D721Med (cell line): ENCODE results near the gene BTBD17.

Experiments
- DNase-seq: peaks from one replicate; pipeline ENCODE4 v3.0.0; 2011; ENCODE audit warnings: low spot score; ENCODE audit not compliant: insufficient read length
- FAIRE-seq: peaks from 2 replicates; lab custom pipeline; 2011; peaks lifted over from hg19 to GRCh38; lab: Jason Lieb, UNC
- TF ChIP-seq, protein P1 (sequence below): IDR thresholded peaks from 2 replicates; pipeline ENCODE4 v1.5.1; 2012; ENCODE audit warnings: mild to moderate bottlenecking, control low read depth; ENCODE audit not compliant: insufficient read depth; ENCODE audit errors: missing control alignments

Gene BTBD17

DNA sequence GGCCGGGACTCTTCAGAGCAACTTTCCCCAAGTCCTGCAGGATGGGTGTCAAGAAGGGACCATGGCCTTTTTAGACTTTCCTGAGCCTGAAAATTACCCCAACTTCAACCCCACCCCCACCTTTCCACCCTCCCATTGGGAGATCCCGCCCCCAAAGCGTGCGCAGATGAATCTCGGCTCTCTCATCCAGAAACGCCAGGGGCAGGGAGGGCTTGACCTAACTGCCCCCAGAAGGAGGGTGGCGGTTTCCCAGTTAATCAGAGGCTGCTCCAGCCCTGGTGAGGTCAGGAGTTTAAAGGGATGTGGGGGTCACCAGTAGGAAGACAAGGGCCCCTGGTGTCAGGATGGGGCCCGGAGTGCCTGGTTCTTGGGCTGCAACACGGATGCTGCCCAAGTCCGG is 35.2 kb downstream of the BTBD17 start:
- FAIRE-seq = no peak

DNA sequence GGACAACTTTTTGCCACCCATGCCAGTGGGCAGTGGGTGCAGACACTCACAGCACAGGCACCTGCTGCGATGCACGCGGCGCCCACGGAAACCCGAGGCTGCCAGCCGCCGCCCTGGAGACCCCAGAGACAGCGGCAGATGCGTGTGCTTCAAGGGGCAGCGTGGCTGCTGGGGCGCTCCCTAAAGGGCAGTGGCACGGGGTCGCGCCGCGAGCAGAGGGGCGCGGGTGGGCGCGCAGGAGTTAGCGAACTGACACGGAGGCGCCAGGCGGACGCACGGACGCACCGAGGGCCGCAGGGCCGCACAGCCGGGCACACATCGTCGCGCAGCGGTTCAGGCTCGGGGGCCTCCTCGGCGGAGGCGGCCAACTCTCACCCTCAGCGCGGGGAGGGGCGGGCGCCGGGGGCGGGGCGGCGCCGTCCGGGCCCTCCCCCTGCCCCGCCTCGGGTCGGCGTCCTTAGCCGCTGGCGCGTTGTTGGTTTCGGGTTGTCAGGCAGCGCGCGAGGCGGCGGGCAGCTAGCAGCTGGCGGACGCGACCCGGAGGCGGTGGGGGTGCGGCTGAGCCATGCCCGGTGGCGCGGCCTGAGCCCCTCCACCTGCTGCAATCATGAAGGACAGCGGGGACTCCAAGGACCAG is 35.8 kb downstream of the BTBD17 start, which contains the start of gene KIF19:
Gene KIF19 (plus strand): TSS at position 484 of the 637 bp plus-strand sequence. CDS start 124 bp downstream, at position 608.
- DNase-seq = peak; percentile 91
- FAIRE-seq = no peak
- TF ChIP-seq, protein P1, sequence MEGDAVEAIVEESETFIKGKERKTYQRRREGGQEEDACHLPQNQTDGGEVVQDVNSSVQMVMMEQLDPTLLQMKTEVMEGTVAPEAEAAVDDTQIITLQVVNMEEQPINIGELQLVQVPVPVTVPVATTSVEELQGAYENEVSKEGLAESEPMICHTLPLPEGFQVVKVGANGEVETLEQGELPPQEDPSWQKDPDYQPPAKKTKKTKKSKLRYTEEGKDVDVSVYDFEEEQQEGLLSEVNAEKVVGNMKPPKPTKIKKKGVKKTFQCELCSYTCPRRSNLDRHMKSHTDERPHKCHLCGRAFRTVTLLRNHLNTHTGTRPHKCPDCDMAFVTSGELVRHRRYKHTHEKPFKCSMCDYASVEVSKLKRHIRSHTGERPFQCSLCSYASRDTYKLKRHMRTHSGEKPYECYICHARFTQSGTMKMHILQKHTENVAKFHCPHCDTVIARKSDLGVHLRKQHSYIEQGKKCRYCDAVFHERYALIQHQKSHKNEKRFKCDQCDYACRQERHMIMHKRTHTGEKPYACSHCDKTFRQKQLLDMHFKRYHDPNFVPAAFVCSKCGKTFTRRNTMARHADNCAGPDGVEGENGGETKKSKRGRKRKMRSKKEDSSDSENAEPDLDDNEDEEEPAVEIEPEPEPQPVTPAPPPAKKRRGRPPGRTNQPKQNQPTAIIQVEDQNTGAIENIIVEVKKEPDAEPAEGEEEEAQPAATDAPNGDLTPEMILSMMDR = no peak

More for the DNA sequence above, 35.2 kb downstream of the BTBD17 start:
- TF ChIP-seq, protein P1 = no peak
- DNase-seq = no peak

DNA sequence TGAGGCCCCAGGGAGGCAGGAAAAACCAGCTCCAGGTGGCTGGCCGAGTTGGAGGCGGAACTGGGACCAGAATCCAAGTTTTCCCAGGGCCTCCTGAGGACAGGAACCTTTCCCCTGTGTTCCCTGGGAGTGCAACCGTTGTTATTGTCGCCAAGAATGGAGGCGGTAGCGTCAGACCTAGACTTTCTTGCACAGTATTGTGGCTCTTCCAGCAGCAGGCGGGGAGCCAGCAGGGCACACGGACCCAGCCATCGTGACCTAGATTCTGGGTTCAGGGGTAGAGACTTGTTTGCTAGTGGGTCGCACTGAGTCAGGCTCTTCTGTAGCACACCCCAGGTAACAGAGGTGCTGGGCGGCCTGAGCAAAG is 36.3 kb downstream of the BTBD17 start:
- DNase-seq (no peak), FAIRE-seq (no peak)
- TF ChIP-seq, protein P1 = no peak

DNA sequence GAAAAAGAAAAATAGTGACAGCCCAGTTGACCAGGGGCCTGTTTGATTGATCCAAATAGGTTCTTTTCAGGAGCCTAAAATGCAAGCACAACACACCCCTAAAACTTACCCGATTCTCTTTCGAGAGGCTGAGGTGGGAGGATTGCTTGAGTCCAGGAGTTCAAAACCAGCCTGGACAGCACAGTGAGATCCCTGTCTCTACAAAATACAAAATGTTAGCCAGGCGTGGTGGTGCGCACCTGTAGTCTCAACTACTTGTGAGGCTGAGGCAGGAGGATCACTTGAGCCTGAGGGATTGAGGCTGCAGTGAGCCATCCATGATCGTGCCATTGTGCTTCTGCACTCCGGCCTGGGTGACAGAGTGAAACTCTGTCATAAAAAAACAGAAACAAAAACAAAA is 37.1 kb downstream of the BTBD17 start:
- FAIRE-seq = no peak
- TF ChIP-seq, protein P1 = no peak

DNA sequence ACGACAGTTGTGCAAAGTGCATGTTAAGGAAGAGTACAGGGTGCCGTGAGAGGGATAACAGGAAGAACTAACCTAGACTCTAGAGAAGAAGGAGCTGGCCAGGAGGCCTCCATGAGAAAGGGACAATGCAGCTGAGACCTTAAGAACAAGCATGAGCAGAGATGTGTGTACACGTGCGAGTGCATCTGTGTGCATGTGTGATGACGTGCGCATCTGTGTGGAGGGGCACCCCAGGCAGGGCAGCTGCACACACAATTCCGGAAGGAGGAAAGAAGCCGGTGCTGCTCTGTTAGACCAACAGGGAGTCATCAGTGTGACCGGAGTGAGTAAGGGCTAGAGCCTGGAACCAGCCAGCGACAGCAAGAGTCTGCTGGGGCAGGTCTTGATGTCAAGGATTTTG is 43.3 kb downstream of the BTBD17 start:
- FAIRE-seq (no peak), DNase-seq (no peak)
- TF ChIP-seq, protein P1 = no peak

More for the DNA sequence above, 37.1 kb downstream of the BTBD17 start:
- no peak for DNase-seq

DNA sequence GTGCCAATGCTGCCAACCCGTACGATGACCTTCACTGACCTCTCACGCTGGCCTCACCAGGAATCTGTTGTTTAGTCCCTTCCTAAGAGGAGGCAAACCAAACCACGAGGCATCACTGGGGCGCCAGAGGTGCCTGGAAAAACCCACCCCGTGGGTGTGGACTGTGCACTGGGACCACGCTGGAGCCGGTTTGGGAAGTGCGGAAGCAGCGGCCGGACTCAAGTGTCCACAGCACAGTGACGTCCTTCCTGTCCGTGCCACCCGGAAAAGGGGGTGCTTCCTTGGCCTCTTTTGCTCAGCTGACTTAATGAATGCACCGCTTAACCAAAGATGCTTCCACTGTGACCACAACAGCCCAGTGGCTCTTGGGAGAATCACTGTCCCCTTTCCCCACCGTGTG is 44.6 kb downstream of the BTBD17 start:
- TF ChIP-seq, protein P1 = no peak
- DNase-seq (no peak), FAIRE-seq (no peak)

DNA sequence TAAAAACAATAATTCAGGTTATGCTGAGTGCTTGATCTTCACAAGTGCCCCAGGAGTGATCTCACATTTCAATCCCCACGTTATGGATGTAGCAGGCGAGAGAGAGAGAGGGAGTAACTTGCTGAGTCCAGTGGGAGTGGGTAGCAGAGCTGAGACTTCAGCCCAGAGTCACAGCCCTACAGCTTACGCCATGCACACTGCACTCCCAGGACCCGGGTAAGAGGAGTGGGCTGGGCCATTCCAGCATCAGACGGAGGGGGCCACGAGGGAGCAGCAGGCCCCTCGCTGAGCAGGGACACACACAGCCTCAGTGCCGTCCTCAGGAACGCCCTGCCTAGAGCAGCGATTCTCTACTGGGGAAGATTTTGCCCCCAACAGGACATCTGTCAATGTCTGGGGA is 45.4 kb downstream of the BTBD17 start:
- FAIRE-seq (no peak), DNase-seq (no peak)
- TF ChIP-seq, protein P1 = no peak
